A549 (cell line): ENCODE results near the gene IL18BP.

ENCODE experiments used
- BHLHE40 ChIP-seq: IDR thresholded peaks from 2 replicates; pipeline ENCODE4 v1.6.1; 2012; ENCODE audit warnings: low read depth, low read length, inconsistent platforms
- POLR2A ChIP-seq: IDR thresholded peaks from 2 replicates; pipeline ENCODE4 v1.6.1; 2012; ENCODE audit warnings: mild to moderate bottlenecking, low read length
- RAD21 ChIP-seq, 2 experiments: fragments of >200 bp in 1 of 2; sonication (Bioruptor Twin) in 1 of 2; formaldehyde crosslinking in 1 of 2; IDR thresholded peaks in 1 of 2; conservative IDR thresholded peaks in 1 of 2; 2 replicates in 1 of 2; 3 replicates in 1 of 2; pipeline ENCODE4 v1.6.1; 2012 to 2018; ENCODE audit warnings: inconsistent platforms in 1 of 2
- RFX5 ChIP-seq: fragments of 450-650 bp; IDR thresholded peaks from 2 replicates; pipeline ENCODE4 v1.7.1; 2014; ENCODE audit warnings: antibody characterized with exemption, mild to moderate bottlenecking, moderate library complexity
- SMC3 ChIP-seq: fragments of >200 bp; sonication (Bioruptor Twin); formaldehyde crosslinking; IDR thresholded peaks from 3 replicates; pipeline ENCODE4 v1.6.1; 2018; ENCODE audit warnings: inconsistent platforms
- ZNF302 ChIP-seq: fragments of 250-450 bp; sonication (Bioruptor Pico); IDR thresholded peaks from 2 replicates; pipeline ENCODE4 v1.9.0; 2021; ENCODE audit warnings: inconsistent platforms, mild to moderate bottlenecking, moderate library complexity
- TF ChIP-seq, protein P1 (sequence below): fragments of >200 bp; sonication (Bioruptor Twin); formaldehyde crosslinking; IDR thresholded peaks from 3 replicates; pipeline ENCODE4 v1.5.1; 2016
- TF ChIP-seq, protein P2 (sequence below): fragments of 450-650 bp; IDR thresholded peaks from 2 replicates; pipeline ENCODE4 v1.6.1; 2014; ENCODE audit warnings: antibody characterized with exemption
- TF ChIP-seq, protein P3 (sequence below): fragments of 200-600 bp; sonication (generic); IDR thresholded peaks from 2 replicates; pipeline ENCODE4 v1.6.1; 2016; ENCODE audit warnings: antibody characterized with exemption, mild to moderate bottlenecking, moderate library complexity
- TF ChIP-seq, protein P4 (sequence below): fragments of 250-450 bp; sonication (Bioruptor Pico); IDR thresholded peaks from 2 replicates; pipeline ENCODE4 v1.5.0; 2021; ENCODE audit warnings: mild to moderate bottlenecking, moderate library complexity, borderline replicate concordance
- TF ChIP-seq, protein P5 (sequence below): IDR thresholded peaks from 2 replicates; pipeline ENCODE4 v1.6.1; 2012

DNA sequence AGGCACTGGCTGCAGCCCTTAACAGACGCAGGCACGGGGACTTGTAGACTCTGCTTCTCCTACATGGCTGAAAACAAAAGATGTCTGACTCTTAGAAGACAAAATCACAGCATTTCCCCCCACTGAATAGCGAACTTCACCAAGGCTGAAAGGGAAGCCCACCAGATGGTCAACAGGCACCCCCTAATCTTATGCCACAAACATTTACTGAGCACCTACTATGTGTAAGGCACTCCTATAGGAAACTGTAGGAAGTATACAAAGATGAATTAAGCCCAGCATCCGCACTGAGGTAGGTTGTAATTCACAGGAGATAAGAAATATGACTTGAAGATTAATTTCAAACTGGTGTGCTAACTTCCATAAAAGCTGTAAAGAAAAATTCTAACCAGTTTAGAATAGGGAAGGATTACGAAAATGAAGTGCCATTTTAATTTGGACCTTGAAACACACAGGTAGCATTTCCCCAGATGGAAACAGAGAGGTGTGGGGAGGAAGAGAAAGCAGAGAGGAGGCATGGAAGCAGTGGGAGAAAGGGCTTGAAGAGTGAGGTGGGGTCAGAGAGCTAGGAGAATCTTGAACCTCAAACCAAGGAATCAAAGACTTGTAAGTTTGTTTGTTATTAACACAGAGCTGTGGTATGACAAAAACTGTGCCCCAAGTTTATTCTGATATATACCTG, 43.5 kb downstream of the IL18BP start:
- TF ChIP-seq, protein P1, sequence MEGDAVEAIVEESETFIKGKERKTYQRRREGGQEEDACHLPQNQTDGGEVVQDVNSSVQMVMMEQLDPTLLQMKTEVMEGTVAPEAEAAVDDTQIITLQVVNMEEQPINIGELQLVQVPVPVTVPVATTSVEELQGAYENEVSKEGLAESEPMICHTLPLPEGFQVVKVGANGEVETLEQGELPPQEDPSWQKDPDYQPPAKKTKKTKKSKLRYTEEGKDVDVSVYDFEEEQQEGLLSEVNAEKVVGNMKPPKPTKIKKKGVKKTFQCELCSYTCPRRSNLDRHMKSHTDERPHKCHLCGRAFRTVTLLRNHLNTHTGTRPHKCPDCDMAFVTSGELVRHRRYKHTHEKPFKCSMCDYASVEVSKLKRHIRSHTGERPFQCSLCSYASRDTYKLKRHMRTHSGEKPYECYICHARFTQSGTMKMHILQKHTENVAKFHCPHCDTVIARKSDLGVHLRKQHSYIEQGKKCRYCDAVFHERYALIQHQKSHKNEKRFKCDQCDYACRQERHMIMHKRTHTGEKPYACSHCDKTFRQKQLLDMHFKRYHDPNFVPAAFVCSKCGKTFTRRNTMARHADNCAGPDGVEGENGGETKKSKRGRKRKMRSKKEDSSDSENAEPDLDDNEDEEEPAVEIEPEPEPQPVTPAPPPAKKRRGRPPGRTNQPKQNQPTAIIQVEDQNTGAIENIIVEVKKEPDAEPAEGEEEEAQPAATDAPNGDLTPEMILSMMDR: no peak
- TF ChIP-seq RFX5 (no peak), POLR2A (no peak), BHLHE40 (no peak), RAD21 (conservative IDR thresholded peaks at IDR 0.05 in 1 of 2, IDR thresholded peaks at IDR 0.05 in 1 of 2) (no peak), SMC3 (no peak), ZNF302 (CRISPR knock-in tag) (no peak)
- TF ChIP-seq, protein P2, sequence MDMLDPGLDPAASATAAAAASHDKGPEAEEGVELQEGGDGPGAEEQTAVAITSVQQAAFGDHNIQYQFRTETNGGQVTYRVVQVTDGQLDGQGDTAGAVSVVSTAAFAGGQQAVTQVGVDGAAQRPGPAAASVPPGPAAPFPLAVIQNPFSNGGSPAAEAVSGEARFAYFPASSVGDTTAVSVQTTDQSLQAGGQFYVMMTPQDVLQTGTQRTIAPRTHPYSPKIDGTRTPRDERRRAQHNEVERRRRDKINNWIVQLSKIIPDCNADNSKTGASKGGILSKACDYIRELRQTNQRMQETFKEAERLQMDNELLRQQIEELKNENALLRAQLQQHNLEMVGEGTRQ: no peak
- TF ChIP-seq, protein P3, sequence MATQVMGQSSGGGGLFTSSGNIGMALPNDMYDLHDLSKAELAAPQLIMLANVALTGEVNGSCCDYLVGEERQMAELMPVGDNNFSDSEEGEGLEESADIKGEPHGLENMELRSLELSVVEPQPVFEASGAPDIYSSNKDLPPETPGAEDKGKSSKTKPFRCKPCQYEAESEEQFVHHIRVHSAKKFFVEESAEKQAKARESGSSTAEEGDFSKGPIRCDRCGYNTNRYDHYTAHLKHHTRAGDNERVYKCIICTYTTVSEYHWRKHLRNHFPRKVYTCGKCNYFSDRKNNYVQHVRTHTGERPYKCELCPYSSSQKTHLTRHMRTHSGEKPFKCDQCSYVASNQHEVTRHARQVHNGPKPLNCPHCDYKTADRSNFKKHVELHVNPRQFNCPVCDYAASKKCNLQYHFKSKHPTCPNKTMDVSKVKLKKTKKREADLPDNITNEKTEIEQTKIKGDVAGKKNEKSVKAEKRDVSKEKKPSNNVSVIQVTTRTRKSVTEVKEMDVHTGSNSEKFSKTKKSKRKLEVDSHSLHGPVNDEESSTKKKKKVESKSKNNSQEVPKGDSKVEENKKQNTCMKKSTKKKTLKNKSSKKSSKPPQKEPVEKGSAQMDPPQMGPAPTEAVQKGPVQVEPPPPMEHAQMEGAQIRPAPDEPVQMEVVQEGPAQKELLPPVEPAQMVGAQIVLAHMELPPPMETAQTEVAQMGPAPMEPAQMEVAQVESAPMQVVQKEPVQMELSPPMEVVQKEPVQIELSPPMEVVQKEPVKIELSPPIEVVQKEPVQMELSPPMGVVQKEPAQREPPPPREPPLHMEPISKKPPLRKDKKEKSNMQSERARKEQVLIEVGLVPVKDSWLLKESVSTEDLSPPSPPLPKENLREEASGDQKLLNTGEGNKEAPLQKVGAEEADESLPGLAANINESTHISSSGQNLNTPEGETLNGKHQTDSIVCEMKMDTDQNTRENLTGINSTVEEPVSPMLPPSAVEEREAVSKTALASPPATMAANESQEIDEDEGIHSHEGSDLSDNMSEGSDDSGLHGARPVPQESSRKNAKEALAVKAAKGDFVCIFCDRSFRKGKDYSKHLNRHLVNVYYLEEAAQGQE: no peak
- TF ChIP-seq, protein P4, sequence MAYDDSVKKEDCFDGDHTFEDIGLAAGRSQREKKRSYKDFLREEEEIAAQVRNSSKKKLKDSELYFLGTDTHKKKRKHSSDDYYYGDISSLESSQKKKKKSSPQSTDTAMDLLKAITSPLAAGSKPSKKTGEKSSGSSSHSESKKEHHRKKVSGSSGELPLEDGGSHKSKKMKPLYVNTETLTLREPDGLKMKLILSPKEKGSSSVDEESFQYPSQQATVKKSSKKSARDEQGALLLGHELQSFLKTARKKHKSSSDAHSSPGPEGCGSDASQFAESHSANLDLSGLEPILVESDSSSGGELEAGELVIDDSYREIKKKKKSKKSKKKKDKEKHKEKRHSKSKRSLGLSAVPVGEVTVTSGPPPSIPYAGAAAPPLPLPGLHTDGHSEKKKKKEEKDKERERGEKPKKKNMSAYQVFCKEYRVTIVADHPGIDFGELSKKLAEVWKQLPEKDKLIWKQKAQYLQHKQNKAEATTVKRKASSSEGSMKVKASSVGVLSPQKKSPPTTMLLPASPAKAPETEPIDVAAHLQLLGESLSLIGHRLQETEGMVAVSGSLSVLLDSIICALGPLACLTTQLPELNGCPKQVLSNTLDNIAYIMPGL: no peak
- TF ChIP-seq, protein P5, sequence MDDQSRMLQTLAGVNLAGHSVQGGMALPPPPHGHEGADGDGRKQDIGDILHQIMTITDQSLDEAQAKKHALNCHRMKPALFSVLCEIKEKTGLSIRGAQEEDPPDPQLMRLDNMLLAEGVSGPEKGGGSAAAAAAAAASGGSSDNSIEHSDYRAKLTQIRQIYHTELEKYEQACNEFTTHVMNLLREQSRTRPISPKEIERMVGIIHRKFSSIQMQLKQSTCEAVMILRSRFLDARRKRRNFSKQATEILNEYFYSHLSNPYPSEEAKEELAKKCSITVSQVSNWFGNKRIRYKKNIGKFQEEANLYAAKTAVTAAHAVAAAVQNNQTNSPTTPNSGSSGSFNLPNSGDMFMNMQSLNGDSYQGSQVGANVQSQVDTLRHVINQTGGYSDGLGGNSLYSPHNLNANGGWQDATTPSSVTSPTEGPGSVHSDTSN: no peak
